ENCODE measurements around the gene HS3ST6. TPM values are rescaled to one million over a fixed set of nuclear protein-coding genes. Genes with fewer than 3 reads are reported as not detected.
A peak's percentile ranks its signal among the peaks of the same experiment; 100 is the strongest.

The HS3ST6 gene
- total and polyA plus RNA-seq, 9 of the 15 experiments (the other 6 are each of a cell fraction or from before 2014, with no cell fraction given), result not detected

DNA sequence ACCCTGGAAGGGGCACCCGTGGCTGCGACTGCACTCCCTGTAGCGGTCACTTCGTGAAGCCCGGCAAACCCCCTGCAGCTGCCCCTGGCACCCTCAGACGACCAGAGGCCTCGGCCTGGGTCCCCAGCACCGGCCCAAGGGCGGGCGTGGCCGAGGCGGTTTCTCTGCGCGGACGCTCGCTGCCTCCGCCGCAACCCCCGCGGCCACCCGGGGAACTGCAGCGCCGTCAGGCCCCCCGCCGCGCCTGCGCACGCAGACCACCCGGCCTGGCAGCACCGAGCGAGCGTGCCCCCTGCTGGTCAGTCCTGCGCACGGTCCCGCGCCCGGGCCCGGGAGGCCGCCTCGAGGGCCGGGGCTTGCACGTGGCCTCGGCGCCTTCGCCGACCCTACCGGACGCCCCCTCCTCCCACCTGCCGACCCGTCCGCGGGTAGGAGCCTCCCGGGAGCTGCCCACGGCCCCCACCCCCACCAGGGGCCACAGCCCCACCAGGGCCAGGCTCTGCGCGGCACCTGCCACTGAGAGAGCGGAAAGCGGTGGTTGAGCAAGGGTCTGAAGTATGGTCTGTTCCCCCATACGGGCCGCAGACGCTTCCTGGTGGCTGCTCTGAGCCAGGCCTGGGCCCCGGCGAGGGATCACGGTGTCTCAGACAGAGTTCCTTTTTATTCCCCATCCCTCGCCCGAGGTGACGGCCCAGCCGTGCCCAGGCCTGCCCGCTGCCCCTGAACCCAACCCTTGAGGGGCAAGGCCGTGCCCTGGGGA is 11.5 kb upstream of the HS3ST6 start (continued):
- TF ChIP-seq SRSF7 (optimal IDR thresholded peaks at IDR 0.05; ENCODE audit: low read depth, low read length), result no peak
- TF ChIP-seq TFAP4 (CRISPR knock-in tag; IDR thresholded peaks at IDR 0.05; ENCODE audit: borderline replicate concordance), result peak; percentile 39; the same call in 1 of the 2 replicates
- TF ChIP-seq PTBP1 (IDR thresholded peaks at IDR 0.05; ENCODE audit: low read depth, low read length), result no peak
- TF ChIP-seq, protein P1, sequence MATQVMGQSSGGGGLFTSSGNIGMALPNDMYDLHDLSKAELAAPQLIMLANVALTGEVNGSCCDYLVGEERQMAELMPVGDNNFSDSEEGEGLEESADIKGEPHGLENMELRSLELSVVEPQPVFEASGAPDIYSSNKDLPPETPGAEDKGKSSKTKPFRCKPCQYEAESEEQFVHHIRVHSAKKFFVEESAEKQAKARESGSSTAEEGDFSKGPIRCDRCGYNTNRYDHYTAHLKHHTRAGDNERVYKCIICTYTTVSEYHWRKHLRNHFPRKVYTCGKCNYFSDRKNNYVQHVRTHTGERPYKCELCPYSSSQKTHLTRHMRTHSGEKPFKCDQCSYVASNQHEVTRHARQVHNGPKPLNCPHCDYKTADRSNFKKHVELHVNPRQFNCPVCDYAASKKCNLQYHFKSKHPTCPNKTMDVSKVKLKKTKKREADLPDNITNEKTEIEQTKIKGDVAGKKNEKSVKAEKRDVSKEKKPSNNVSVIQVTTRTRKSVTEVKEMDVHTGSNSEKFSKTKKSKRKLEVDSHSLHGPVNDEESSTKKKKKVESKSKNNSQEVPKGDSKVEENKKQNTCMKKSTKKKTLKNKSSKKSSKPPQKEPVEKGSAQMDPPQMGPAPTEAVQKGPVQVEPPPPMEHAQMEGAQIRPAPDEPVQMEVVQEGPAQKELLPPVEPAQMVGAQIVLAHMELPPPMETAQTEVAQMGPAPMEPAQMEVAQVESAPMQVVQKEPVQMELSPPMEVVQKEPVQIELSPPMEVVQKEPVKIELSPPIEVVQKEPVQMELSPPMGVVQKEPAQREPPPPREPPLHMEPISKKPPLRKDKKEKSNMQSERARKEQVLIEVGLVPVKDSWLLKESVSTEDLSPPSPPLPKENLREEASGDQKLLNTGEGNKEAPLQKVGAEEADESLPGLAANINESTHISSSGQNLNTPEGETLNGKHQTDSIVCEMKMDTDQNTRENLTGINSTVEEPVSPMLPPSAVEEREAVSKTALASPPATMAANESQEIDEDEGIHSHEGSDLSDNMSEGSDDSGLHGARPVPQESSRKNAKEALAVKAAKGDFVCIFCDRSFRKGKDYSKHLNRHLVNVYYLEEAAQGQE (IDR thresholded peaks at IDR 0.05; ENCODE audit: borderline replicate concordance), result peak; percentile 94
- TF ChIP-seq, protein P1 (CRISPR knock-in tag; IDR thresholded peaks at IDR 0.05; ENCODE audit: low read depth), result no peak
- TF ChIP-seq ZNF197 (CRISPR knock-in tag; IDR thresholded peaks at IDR 0.05; ENCODE audit: low read depth), result no peak
- TF ChIP-seq, protein P2, sequence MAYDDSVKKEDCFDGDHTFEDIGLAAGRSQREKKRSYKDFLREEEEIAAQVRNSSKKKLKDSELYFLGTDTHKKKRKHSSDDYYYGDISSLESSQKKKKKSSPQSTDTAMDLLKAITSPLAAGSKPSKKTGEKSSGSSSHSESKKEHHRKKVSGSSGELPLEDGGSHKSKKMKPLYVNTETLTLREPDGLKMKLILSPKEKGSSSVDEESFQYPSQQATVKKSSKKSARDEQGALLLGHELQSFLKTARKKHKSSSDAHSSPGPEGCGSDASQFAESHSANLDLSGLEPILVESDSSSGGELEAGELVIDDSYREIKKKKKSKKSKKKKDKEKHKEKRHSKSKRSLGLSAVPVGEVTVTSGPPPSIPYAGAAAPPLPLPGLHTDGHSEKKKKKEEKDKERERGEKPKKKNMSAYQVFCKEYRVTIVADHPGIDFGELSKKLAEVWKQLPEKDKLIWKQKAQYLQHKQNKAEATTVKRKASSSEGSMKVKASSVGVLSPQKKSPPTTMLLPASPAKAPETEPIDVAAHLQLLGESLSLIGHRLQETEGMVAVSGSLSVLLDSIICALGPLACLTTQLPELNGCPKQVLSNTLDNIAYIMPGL (CRISPR knock-in tag; IDR thresholded peaks at IDR 0.05), result peak; percentile 97
- peak; percentile 71; the same call in 1 of the 2 replicates for TF ChIP-seq PHF8 (IDR thresholded peaks at IDR 0.05; ENCODE audit: borderline replicate concordance, low read length)
- TF ChIP-seq, protein P3, sequence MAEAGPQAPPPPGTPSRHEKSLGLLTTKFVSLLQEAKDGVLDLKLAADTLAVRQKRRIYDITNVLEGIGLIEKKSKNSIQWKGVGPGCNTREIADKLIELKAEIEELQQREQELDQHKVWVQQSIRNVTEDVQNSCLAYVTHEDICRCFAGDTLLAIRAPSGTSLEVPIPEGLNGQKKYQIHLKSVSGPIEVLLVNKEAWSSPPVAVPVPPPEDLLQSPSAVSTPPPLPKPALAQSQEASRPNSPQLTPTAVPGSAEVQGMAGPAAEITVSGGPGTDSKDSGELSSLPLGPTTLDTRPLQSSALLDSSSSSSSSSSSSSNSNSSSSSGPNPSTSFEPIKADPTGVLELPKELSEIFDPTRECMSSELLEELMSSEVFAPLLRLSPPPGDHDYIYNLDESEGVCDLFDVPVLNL (CRISPR knock-in tag; IDR thresholded peaks at IDR 0.05; ENCODE audit: low read depth), result no peak
- TF ChIP-seq YY1 (IDR thresholded peaks at IDR 0.05; ENCODE audit: borderline replicate concordance in 1 of 3, control insufficient read depth in 1 of 3, extremely low read depth in 1 of 3, insufficient read depth in 3 of 3, insufficient read length in 1 of 3, insufficient replicate concordance in 2 of 3, low read depth in 1 of 3, low read length in 2 of 3), result peak in 2 of 3 experiments; percentile 48 to 51
- no peak for TF ChIP-seq ZNF408 (CRISPR knock-in tag; IDR thresholded peaks at IDR 0.05; ENCODE audit: low read depth)
- peak; percentile 85 for TF ChIP-seq CXXC5 (CRISPR knock-in tag; IDR thresholded peaks at IDR 0.05)
- no peak for TF ChIP-seq YBX1 (IDR thresholded peaks at IDR 0.05)
- TF ChIP-seq KLF6 (CRISPR knock-in tag; IDR thresholded peaks at IDR 0.05; ENCODE audit: borderline replicate concordance), result no peak
